Right kidney (tissue), 1 donor: ENCODE results near the gene CDK2AP2.
"Not testable (repeated sequence)": the region's sequence is repeated elsewhere in the genome, so short reads cannot be mapped to it uniquely, and the experiment has no call there.

Experiments
- DNase-seq: peaks from one replicate; pipeline ENCODE4 v3.0.0-alpha.2; 2016

CDK2AP2 gene

DNA sequence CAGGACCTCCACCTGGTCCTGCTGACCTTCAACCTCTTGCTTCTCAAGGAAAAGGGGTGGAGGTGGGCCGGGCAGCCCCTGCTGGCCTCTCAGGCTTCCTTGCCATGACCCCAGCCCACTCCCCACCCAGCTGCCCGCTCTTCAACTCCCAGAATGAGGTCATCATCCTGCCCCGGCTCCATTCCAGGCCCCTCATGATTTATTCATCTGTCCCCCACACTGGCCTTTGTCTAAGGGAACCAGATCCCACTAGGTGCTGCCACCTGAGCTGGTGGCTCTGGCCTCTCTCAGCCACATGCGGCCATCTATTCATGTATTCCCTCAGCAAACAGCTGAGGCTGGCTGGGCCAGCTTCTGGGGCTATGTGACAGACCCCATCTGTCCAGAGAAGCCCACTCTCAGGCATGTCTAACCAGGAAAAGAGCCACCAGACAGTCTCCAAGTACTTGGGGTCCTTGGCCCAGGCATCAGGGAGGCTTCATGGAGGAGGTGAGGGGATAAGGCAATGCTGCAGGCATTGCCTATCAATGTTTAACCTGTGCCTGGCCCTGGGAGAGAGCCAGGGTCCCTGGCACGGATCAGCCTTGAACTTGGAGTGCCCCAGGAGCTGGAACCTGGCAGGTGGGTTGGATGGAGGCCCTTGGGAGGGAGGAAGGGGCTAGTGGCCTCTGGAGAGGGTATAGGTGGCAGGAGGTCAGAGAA lies 17.5 kb upstream of the CDK2AP2 start:
- DNase-seq = no peak

DNA sequence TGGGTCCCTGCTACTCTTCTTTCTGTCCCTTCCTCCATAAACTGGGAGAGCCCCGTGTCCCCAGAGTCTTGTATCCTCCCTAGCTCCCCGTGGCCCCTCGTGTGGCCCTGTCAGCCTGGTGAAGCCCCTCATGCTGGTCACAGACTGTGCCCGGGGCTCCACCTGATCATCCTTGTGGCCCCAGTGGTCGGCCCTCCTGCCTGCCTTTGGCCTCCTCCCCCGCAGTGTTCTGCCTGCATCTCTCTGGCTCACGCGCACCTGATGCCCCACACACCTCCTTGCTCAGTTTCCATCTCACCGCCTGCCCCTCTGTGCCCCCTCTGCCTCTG lies 16.5 kb upstream of the CDK2AP2 start:
- DNase-seq = no peak

DNA sequence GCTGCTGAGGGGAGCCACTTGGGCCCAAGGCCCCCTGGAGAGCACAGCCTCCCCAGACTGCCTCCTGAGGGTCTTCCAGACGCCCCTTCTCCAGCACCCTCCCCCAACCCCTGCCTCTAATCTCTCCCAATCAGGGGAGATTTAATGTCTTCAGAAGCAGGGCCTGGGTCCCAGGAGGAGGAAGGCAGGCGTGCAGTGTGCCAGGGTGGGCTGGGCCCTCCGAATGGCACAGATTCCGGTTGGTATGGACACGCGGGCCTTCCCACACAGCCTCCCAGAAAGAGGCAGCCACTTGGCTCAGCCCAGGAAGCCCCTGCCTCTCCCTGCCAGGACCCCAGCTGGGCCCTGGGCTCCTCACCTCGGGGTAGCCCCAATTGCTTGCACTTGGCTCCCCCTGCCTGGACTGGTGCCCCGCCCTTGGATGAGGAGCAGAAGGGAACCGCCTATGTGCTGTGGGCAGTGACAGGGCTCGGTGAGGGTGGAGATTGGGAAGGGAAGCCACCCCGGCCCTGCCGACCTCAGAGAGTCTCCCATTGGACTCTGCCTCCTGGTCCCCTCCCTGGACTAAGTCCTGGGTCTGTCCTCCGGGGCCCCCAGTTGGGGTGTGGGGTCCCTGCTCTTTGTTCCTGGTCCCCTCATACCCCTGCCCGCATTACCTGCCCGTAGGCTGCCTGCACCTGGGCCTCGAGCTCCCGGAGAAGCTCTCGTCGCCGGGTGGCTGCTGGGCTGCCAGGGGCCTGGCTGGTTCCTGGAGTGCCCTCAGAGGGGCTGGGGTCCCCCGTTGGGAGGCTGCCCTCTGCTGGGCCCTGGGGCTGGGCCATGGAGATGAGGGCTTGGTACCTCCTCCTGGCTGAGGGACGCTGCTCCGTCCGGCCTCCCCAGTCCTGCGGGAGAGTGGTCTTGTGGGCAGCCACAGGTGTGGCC lies 15.9 kb upstream of the CDK2AP2 start:
- no peak for DNase-seq

DNA sequence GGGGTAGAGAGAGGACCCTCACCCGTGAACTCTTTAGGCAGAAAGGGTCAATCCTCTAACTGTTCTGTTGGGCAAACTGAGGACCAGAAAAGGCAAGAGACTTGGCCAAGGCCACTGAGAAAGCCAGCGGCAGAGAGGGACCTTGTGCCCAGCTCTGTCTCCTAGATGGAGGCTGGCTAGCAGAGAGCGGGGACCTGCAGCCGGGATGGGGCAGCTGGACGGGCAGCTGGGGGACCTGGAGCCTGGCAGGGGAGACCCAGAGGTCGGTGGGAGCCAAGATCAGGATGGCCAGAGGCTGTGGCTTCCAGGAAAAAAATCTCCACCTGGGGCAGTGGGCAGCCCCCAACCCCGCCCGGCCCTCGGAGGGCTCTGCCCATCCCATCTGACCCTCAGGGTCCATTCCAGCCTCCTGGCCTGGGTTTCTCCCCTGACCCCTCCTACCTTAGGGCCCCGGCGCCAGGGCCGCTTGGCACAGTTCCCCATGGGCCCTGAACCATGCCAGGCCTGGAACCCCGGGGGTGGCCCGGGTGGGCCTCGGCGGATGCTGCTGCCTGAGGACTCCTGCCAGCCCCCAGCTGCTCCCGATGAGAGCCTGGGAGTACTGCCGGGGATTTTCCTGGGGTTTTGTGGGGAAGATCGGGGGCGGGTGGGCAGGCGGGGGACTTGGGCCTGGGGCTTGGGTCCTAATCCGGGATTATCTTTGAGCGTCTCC lies 15.0 kb upstream of the CDK2AP2 start, which contains the start of gene CABP2:
TSS of gene CABP2 (minus strand) at position 603 of the 712 bp plus-strand sequence. CDS start at position 483, 120 bp downstream.
- DNase-seq = no peak

DNA sequence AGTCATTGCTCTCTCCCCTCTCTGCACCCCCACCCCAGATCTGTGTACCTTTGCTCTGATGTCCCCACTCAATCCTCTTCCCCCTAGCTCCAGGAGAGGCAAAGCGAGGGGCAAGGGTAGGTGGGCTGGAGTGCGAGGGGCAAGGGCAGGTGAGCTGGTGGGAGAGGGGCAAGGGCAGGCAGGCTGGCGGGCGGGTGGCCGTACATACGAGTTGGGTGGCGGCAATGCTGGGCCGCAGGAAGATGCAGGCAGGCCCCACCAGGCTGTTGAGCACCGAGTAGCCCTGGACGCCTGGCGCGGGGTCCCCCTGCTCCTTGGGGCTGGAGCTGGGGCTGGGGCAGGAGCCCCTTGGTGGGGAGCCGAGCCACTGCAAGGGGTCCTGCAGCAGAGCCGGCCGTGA lies 14.4 kb upstream of the CDK2AP2 start:
- no peak for DNase-seq

DNA sequence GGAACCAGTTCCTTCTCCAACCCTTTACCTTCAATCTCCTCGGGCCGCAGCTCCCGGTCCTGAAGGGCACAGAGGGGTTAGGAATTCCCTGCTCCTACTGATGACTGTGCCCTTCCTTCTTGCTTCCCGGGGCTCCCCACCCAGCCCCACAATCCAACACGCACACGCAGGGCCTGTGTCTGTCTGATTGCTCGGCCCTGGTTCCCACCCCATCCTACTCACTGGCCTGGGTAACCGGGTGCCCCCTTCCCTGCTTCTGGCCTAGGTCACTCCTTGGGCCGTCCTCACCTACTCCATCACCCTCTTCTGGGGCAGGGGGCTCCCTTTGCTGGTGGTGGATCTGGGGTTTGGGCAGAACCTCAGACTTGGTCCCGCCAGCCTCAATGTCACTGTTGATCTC lies 14.0 kb upstream of the CDK2AP2 start:
- DNase-seq = no peak

DNA sequence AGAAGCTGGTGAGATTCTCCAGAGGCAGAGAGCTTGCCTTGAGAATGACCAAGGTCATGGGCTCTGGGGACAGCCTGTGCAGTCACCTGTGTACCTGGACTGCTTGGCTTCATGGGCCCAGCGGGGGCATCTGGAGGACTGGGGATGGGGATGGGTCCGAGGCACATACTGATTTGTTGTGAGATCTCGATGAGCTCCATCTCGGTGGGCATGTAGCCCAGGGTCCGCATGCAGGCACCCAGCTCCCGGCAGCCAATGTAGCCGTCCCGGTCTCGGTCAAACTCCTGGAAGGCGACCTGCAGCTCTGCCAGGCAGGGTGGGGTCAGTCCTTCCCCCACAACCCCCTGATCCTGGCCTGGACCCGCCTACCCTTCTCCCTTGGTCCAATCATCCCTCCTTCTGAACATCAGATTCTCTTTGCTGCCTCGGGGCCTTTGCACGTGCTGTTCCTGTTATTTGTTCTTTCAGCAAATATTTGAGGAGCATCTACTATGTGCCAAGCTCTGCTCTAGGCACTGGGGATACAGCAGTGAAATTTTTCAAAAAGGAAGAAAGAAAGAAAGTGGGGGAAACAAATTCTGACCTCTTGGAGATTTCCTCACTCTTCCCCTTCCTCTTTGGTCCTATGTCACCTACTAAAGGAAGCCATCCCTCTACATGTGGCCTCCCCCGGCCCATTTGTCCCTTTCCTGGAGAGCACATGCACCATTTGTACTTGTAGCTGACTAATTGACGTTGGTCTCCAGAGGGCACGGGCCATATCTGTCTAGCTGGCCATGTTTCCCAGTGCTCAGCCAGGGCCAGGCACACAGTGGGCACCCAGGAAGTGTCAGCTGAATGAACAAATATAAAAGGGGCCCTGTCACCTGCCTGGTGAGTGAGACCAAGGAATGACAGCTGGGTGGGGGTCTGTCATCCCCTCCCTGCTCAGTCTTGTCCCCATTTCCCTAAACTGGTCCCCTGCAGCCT lies 13.2 kb upstream of the CDK2AP2 start:
- no peak for DNase-seq

DNA sequence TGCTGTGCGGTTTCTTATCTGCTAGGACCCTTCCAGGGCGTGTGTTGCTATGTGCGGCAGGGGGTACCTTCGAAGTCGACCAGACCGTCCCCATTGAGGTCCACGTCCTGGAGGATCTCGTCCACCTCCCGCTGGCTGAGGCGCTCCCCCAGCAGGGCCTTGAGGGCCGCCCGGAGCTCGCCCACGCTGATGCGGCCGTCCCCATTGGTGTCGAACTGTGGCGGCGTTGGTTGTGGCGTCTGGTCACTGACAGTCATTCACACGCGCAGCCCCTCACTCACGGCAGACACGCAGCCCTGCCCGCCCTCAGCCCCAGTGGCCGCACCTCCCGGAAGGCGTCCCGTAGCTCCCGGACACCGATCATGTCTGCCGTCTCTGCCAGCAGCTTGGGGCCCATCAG lies 11.8 kb upstream of the CDK2AP2 start:
- no peak for DNase-seq

DNA sequence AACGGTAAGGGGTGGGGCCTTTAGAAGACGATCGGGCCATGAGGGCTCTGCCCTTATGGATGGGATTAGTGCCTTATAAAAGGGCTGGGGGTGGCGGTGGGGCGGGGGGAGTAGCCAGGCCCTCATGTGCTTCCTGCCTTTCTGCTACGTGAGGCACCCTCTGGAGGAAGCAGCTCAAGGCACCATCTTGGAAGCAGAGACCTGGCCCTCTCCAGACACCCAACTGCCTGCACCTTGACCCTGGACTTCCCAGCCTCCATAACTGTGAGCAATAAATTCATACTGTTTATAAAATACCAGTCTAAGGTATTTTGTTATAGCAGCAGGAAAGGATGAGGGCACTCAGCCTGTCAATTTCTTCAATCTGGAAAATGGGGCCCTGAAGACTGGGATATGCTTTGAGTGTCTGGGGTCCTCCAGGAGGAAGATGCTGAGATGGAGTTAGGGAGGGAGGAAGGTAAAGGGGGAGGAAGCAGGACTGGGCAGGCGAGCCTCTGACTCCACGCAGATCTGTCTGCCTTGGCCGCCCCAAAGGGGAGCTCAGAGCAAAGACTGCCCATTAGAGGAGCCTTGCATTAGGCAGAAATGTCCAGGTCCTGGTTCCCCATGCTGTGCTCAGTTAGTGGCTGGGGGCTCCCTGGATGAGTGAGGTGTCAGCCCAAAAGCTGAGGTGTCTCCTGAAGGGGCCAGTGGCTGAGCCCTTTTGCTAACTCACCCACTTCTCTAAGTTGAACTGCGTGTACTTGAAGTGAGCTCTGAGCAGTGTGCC lies 10.0 kb upstream of the CDK2AP2 start:
- no peak for DNase-seq

DNA sequence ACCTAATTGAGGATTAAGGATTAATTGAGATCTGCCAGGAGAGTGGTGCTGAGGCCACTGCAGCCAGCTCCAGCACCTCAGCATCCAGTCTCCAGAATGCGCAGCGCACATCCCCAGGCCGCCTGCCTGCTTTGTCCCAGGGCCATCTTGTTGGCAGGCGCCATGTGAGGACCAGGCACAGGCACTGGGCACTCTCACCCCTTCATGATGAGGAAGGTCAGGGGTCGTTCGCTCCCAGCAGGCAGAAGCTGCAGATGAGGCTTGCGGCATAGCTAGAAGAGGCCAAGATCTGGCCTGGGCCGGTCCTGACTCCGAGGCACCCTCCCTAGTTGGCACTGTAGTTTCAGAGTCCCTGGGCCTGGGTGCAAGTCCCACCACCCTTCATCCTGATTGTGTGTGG lies 8.8 kb upstream of the CDK2AP2 start:
- no peak for DNase-seq

DNA sequence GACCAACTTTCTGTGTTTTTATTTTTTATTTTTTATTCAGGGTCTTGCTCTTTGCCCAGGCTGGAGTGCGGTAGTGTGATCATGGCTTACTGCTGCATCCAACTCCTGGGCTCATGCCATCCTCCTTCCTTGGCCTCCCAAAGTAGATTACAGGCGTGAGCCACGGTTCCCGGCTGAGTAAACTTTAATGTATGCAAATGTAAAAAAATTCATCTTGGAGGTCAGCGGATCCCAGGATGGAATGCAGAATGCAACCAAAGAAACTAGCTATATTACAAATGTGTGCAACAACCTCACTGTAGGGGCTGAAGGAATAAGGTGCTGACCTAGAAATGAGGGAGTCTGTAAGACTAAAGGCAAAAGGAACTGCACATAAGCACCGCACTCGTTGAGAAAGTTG lies 6.2 kb upstream of the CDK2AP2 start:
- no peak for DNase-seq

DNA sequence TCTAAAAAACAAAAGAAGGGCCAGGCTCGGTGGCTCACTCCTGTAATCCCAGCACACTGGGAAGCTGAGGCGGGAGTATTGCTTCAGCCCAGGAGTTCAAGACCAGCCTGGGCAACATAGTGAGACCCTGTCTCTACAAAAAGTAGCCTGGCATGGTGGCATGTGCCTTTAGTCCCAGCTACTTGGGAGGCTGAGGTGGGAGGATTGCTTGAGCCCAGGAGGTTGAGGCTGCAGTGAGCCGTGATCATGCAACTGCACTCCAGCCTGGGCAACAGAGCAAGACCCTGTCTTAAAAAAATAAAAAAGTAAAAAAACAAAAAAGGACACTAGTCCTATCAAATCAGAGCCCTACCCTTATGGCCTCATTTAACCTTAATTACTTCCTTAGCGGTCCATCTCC lies 3.6 kb upstream of the CDK2AP2 start:
- not testable (repeated sequence) for DNase-seq

DNA sequence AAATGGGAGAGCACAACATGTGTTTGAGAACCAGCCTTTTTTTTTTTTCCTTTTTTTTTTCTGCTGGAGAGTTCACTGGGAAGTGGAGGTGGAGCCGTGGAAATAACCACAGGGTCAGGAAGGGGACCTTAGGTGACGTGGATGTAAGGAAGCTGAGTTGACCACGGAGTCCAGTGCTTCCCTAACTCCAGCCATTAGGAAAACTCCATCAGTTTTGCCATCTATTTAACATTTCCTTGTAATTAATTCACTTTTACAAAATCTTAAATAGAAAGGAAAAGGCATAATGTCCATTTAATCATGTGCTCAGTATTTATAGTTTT lies 2.0 kb upstream of the CDK2AP2 start:
- DNase-seq = no peak

DNA sequence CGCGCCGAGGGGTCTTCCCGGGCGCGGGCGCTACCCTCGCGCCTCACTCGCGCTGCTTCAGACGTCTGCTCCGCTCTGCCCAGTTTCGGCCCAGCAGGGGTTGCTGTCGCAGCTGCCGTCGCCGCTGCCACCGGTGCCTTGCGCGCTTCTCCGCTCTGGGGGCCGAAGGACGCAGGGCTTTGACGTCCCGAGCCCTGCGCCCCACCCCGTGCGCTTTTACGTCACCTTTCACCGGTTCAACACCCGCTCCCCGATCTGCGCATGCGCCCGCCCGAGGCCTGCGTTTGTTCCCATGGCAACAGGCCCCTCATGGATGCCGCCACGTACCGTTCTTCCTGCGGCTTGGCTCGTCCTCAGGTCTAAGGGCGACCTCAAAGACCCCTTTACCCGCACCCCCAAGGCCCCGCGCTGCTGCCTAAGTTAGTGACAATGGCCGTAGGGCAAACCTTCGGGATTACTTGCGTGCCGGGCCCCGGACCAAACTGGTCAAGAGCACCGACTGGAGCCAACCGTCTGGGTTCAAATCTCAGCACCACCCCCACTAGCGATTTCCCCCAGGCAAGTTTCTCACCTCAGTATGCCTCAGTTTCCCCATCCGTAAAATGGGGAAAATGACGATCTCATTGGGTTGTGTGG lies 642 bp upstream of the CDK2AP2 start:
- peak; percentile 99 for DNase-seq

DNA sequence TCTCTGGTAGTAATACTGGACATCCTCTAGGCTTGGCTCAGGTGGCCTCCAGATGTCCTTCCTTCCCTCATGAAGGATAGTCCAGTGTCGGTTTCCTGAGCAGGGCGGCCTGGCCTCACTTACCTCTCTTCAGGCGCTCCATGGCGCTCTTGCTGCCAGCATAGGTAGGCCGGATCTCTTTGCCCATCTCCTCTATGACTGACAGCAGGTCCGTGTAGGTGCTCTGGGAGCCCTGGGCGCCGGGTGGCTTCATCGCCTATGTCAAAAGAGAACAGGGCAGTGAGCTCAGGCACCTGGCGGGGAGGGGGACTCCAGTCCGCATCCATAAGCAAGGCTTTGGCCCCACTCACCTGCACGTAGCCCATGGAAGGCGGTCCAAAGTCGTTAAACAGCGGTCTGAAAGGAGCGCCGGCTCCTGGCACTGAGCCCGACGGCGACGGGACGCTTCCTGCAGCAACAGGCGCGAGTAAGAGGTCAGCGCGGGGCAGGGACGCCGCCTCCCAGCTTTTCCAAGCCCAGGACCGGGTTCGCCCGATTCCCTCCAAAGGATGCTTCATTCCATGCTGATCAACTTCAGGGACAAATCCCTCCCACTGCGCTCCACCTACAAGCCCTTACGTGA lies 609 bp downstream of the CDK2AP2 start:
- DNase-seq = no peak

DNA sequence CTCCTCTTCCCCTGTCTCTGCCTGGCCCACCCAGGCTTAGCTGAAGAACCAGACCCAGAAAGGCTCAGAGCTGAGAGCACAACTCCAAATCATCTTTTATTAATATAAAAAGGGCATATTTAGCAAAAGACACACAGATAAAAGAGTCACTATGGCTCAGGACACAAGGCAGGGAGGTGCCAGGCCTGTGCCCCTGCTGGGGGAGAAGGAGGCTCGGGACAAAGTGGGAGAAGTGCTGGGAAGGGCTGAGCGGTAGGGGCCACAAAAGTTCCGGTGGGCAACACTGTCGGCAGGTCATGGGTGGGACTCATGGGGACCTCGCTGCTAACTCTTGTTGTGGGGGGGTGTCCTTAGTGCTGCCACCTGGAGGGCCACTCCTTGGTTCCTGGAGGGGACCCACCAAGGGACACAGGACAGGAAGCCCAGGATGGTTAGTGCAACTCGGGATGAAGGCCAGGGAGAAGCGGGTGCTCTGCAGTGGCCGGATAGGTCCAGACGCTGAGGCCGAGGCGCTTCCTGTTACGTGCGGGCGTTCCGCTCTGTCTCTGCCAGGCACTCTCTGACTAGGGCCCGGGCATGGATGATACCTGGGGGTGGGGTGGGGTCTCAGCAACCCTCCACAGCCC lies 1.4 kb downstream of the CDK2AP2 start:
- no peak for DNase-seq

DNA sequence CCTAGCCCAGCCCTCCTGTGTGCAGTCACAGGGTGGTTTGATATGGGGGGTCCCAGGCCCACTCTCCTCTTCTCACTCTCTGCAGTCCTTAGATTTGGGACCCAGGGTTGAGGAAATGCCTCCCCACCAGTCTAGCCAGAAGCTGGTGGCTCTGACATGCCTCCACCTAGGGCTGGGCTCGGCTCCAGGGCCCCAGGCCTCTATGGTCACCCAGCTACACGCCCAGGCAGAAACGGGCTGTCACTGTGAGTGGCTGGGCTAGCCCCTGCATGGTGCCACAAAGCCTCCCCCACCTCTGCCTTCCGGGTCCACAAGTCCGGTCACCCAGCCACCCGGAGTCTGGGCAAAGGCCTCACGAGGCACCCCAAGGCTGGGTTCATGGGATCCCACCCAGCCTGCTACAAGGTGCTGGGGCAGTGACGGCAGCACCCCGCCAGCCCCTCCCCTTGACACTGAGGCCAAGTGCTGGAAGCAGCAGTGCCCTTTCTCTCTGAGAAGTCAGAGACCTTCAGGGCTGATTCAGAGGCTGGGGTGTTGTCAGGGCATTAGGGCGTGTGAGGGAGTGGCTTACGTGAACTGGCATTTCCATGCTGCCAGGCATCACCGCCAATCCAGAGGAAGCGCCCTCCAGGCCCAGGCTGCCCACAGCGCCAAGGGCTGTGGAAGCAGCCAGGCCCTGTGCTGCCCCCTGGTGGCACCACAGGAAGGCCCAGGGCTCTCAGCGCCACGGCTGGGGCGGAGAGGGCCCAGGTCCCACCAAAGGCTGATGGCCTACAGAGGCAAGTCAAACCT lies 2.2 kb downstream of the CDK2AP2 start:
- peak; percentile 85 for DNase-seq

DNA sequence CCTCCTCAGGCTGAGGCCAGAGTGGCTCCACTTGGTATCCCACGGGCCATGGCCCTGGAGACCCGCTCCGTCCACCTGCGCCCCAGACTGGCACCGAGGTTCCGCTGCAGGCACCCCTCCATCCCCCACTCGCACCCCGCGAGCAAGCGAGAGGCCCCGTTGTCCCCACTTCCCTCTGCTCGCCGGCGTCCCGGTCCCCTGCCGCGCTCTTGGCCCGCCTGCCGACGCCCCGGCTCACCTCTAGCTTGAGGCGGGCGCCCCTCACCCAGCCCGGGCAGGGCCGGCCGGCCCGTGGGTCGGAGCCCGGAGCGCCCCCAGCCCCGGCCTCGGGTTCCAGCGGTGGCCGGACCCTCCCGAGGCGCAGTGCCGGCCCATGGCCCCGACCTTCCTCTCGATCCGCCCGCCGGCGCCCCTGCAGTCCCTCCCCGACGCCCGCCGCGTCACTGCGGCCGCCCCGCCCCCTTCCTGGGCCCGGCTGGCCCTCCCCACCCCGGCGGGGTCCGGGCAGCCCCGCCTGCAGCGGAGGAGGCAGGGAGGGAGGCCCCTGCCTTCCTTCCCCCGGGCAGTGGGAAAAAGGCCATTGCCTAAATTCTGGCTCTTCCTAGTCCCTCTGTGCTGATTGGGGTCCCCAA lies 2.9 kb downstream of the CDK2AP2 start, which contains the start of gene PITPNM1:
TSS of gene PITPNM1 (minus strand) at position 414 of the 632 bp plus-strand sequence. CDS start 1,183 bp downstream, outside the sequence.
- DNase-seq = peak; percentile 73
